WTC11 (cell line): ENCODE data around the gene DLGAP3. TPM values are rescaled to one million over a fixed set of nuclear protein-coding genes. Genes with fewer than 3 reads are reported as not detected.
A peak's percentile ranks its signal among the peaks of the same experiment; 100 is the strongest.

Experiments used
- ATAC-seq: fragments of 200-7000 bp; cut with Tn5 transposase; 2 replicates; pipeline ENCODE4 v1.10.0; 2021; ENCODE audit warnings: mild to moderate bottlenecking, moderate library complexity
- CTCF ChIA-PET: fragments of 300-600 bp; sonication (Branson Sonifier 250); formaldehyde crosslinking; loops from one replicate; lab custom pipeline; 2021; ENCODE audit warnings: antibody characterized with exemption; lab: Charles Lee
- POLR2A ChIA-PET: fragments of 350-600 bp; sonication (Branson Sonifier 250); formaldehyde crosslinking; loops from one replicate; lab custom pipeline; 2021; ENCODE audit warnings: antibody characterized with exemption; lab: Charles Lee
- DNase-seq: peaks from one replicate; pipeline ENCODE4 v3.0.0; 2021; ENCODE audit warnings: low spot score
- H3K27ac Mint-ChIP-seq: 2 replicates; pipeline ENCODE4 v1.8.0; 2021; ENCODE audit warnings: mixed read lengths
- H3K27me3 Mint-ChIP-seq: 2 replicates; pipeline ENCODE4 v1.8.0; 2021; ENCODE audit warnings: low read depth, mild to moderate bottlenecking, moderate library complexity, mixed read lengths
- H3K36me3 Mint-ChIP-seq: 2 replicates; pipeline ENCODE4 v1.8.0; 2021; ENCODE audit warnings: mixed read lengths
- H3K4me1 Mint-ChIP-seq: 2 replicates; pipeline ENCODE4 v1.8.0; 2022; ENCODE audit warnings: mixed read lengths
- H3K4me3 Mint-ChIP-seq: 2 replicates; pipeline ENCODE4 v1.8.0; 2021; ENCODE audit warnings: mild to moderate bottlenecking, moderate library complexity, mixed read lengths
- H3K9me3 Mint-ChIP-seq: 2 replicates; pipeline ENCODE4 v1.8.0; 2021; ENCODE audit warnings: mixed read lengths
- CBFB ChIP-seq: sonication (generic); formaldehyde crosslinking; IDR thresholded peaks from 2 replicates; pipeline ENCODE4 v1.8.1; 2022; ENCODE audit warnings: mild to moderate bottlenecking, low read depth, missing genetic modification reagents
- EMX1 ChIP-seq: fragments of 250-450 bp; sonication (Bioruptor Pico); IDR thresholded peaks from 2 replicates; pipeline ENCODE4 v1.8.0; 2021; ENCODE audit warnings: mild to moderate bottlenecking
- ESRRA ChIP-seq: sonication (generic); formaldehyde crosslinking; IDR thresholded peaks from 2 replicates; pipeline ENCODE4 v1.8.1; 2022; ENCODE audit warnings: mild to moderate bottlenecking, missing genetic modification reagents, borderline replicate concordance
- FOXJ3 ChIP-seq: sonication (generic); formaldehyde crosslinking; IDR thresholded peaks from 2 replicates; pipeline ENCODE4 v1.9.0; 2021; ENCODE audit warnings: missing genetic modification reagents, mild to moderate bottlenecking, borderline replicate concordance
- GRHL2 ChIP-seq: fragments of 250-450 bp; sonication (Bioruptor Pico); IDR thresholded peaks from 2 replicates; pipeline ENCODE4 v1.8.0; 2022; ENCODE audit warnings: mild to moderate bottlenecking, moderate library complexity; ENCODE audit not compliant: insufficient replicate concordance, severe bottlenecking
- IRF2 ChIP-seq: sonication (generic); formaldehyde crosslinking; IDR thresholded peaks from 2 replicates; pipeline ENCODE4 v1.8.0; 2022; ENCODE audit warnings: low read depth, missing genetic modification reagents, borderline replicate concordance
- KAT7 ChIP-seq: sonication (generic); formaldehyde crosslinking; IDR thresholded peaks from 2 replicates; pipeline ENCODE4 v1.8.1; 2023; ENCODE audit warnings: missing genetic modification reagents, mild to moderate bottlenecking, borderline replicate concordance
- NR1H2 ChIP-seq: sonication (generic); formaldehyde crosslinking; IDR thresholded peaks from 2 replicates; pipeline ENCODE4 v1.9.0; 2021; ENCODE audit warnings: mild to moderate bottlenecking, moderate library complexity, missing genetic modification reagents
- NR2C2 ChIP-seq: sonication (generic); formaldehyde crosslinking; IDR thresholded peaks from 2 replicates; pipeline ENCODE4 v1.8.0; 2022; ENCODE audit warnings: mild to moderate bottlenecking, missing genetic modification reagents
- NR3C1 ChIP-seq: sonication (generic); formaldehyde crosslinking; conservative IDR thresholded peaks from 2 replicates; pipeline ENCODE4 v1.8.1; 2023; ENCODE audit warnings: low read depth, mild to moderate bottlenecking, missing genetic modification reagents
- RELA ChIP-seq: sonication (generic); formaldehyde crosslinking; IDR thresholded peaks from 2 replicates; pipeline ENCODE4 v1.8.1; 2022; ENCODE audit warnings: missing genetic modification reagents, mild to moderate bottlenecking, borderline replicate concordance
- RORB ChIP-seq: fragments of 250-450 bp; sonication (Bioruptor Pico); IDR thresholded peaks from 2 replicates; pipeline ENCODE4 v1.9.0; 2021; ENCODE audit warnings: mild to moderate bottlenecking
- SMAD4 ChIP-seq: sonication (generic); formaldehyde crosslinking; IDR thresholded peaks from 2 replicates; pipeline ENCODE4 v1.8.0; 2022; ENCODE audit warnings: mild to moderate bottlenecking, missing genetic modification reagents
- TEAD4 ChIP-seq: sonication (generic); formaldehyde crosslinking; IDR thresholded peaks from 2 replicates; pipeline ENCODE4 v1.8.0; 2022; ENCODE audit warnings: mild to moderate bottlenecking, missing genetic modification reagents
- ZBTB21 ChIP-seq: sonication (generic); formaldehyde crosslinking; IDR thresholded peaks from 2 replicates; pipeline ENCODE4 v1.8.1; 2023; ENCODE audit warnings: mild to moderate bottlenecking, missing genetic modification reagents, borderline replicate concordance
- ZNF121 ChIP-seq: sonication (generic); formaldehyde crosslinking; IDR thresholded peaks from 2 replicates; pipeline ENCODE4 v1.8.0; 2023; ENCODE audit warnings: missing genetic modification reagents
- ZNF219 ChIP-seq: sonication (generic); formaldehyde crosslinking; IDR thresholded peaks from 2 replicates; pipeline ENCODE4 v1.8.0; 2023; ENCODE audit warnings: missing genetic modification reagents, mild to moderate bottlenecking, borderline replicate concordance
- ZNF317 ChIP-seq: sonication (generic); formaldehyde crosslinking; IDR thresholded peaks from 2 replicates; pipeline ENCODE4 v1.8.1; 2023; ENCODE audit warnings: low read depth, mild to moderate bottlenecking, moderate library complexity, missing genetic modification reagents, borderline replicate concordance
- ZNF416 ChIP-seq: fragments of 250-450 bp; sonication (Bioruptor Pico); IDR thresholded peaks from 2 replicates; pipeline ENCODE4 v1.9.0; 2021; ENCODE audit warnings: mild to moderate bottlenecking, inconsistent platforms
- total RNA-seq: library from RNA; stranded (reverse); gene quantifications from 3 replicates; pipeline ENCODE4 v1.2.3, GENCODE V29; 2021
- TF ChIP-seq, protein P1 (sequence below): sonication (generic); formaldehyde crosslinking; conservative IDR thresholded peaks from 2 replicates; pipeline ENCODE4 v1.8.1; 2022; ENCODE audit warnings: mild to moderate bottlenecking, missing genetic modification reagents
- TF ChIP-seq, protein P2 (sequence below): sonication (generic); formaldehyde crosslinking; IDR thresholded peaks from 2 replicates; pipeline ENCODE4 v1.8.0; 2022; ENCODE audit warnings: mild to moderate bottlenecking, missing genetic modification reagents
- TF ChIP-seq, protein P3 (sequence below): sonication (generic); formaldehyde crosslinking; IDR thresholded peaks from 2 replicates; pipeline ENCODE4 v1.8.1; 2023; ENCODE audit warnings: mild to moderate bottlenecking, missing genetic modification reagents, moderate library complexity
- TF ChIP-seq, protein P4 (sequence below): sonication (generic); formaldehyde crosslinking; IDR thresholded peaks from 2 replicates; pipeline ENCODE4 v1.8.0; 2022; ENCODE audit warnings: mild to moderate bottlenecking, missing genetic modification reagents
- TF ChIP-seq, protein P5 (sequence below): sonication (generic); formaldehyde crosslinking; conservative IDR thresholded peaks from 2 replicates; pipeline ENCODE4 v1.8.1; 2023; ENCODE audit warnings: mild to moderate bottlenecking, low read depth, missing genetic modification reagents, moderate library complexity

DLGAP3 gene
- total RNA-seq, 1 experiment from 2014 or later: 11.3 TPM

DNA sequence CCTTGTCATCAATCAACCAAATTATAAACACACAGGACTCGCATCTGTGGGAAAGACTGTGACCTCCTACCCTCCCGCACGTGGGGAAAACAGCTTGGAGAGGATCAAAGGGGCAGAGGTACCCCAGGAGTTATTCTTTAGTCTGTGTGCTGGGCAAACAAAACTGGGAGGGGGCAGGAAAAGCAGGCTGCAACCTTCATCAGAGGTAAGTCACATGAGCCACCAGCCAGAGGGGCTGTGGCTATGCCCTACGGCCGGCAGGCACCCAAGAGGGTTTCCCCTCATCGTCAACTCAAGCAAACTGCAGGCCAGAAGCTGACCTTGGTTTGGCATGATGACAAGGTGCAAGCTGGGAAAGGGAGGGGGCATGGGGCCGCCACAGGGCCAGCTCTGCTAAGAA lies 82.4 kb downstream of the DLGAP3 start (continued):
- no peak for TF ChIP-seq ESRRA (CRISPR knock-in tag)
- TF ChIP-seq ZNF121 (CRISPR knock-in tag): no peak
- no peak for TF ChIP-seq RELA (CRISPR knock-in tag)
- no peak for TF ChIP-seq GRHL2
- no peak for TF ChIP-seq CBFB (CRISPR knock-in tag)

DNA sequence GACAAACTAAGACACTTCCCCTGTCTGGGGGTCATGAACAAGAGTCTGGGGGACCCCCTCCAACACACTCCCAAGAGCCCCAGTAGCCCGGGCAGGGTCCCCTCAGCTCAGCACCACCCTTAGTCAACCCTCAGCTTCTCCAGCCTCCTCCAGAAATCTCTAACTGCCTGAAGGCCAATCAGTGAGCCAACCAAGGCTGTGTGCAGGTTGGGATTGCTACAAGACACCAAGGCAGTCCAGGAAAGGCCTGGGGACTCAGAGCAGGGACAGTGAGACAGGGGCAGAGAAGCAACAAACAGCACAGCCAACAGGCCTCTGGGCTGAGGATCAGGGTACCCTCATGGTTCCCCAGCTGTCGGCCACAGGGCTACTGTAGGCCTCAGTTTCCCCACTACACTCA lies 83.2 kb downstream of the DLGAP3 start:
- CTCF ChIA-PET: interaction anchor here (1.0 kb wide), 1 partner anchor 13 kb away, joined by 3 read pairs; the partner anchor contains the start of gene SMIM12
- H3K9me3 Mint-ChIP-seq: no peaks in the 10 kb centered on the region
- no peak overlapping the region for H3K4me3 Mint-ChIP-seq
- DNase-seq (no peak), ATAC-seq (no peak)
- no peak overlapping the region for H3K27ac Mint-ChIP-seq
- peaks cover 51% of the 10 kb centered on the region for H3K4me1 Mint-ChIP-seq
- POLR2A ChIA-PET: no interaction called here
- no peaks in the 10 kb centered on the region for H3K27me3 Mint-ChIP-seq
- TF ChIP-seq ESRRA (CRISPR knock-in tag) (no peak), SMAD4 (CRISPR knock-in tag) (no peak), RORB (CRISPR knock-in tag) (no peak), ZNF317 (no peak), NR3C1 (CRISPR knock-in tag) (no peak), ZBTB21 (CRISPR knock-in tag) (no peak), IRF2 (CRISPR knock-in tag) (no peak)
- TF ChIP-seq, all 79 proteins: peak for 0
- peaks cover 10% of the 10 kb centered on the region for H3K36me3 Mint-ChIP-seq

DNA sequence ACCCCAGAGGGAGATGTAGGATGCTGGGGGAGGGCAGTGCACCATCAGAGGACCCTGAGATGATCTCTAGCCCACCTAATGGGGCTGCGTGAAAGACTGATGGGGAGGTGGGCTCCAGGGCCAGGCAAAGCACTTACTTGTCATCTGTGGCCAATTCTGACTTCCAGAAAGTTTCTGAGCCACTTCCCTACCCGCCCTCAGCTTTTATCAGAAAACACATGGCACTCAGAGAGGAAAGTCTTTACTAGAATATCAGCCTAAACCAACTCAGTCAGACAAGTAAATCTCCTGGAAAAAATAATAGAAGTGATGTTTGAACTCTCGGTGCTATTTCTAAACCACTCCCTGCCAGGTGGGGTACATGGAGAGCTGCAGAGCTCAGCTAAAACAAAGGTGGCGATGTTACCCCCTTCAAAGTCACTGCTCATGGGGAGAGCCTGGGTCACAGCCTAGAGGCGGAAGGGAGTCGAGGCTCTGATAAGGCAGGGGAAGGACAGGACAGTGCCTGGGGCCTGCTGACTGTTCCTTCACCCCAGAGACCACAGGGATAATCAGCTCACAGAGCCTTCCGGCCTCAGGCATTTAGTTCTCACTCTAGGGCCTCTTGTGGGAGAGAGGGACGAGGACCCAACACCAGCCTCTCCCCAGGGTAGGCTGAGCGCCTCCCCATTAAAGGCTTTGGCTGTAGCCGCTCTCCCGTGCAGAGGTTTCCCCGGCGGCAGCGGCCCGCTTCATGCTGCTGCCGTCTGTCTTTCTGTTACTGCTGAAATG lies 84.1 kb downstream of the DLGAP3 start:
- ChIA-PET CTCF (interaction anchor here (0.8 to 3.9 kb wide), 5 partner anchors 7 to 63 kb away, joined by 3 to 45 read pairs (median 11); partner anchors contain the start of gene SMIM12), POLR2A (no interaction called here)
- Mint-ChIP-seq H3K4me1 (peaks cover 45% of the 10 kb centered on the region), H3K27ac (no peak overlapping the region), H3K9me3 (no peaks in the 10 kb centered on the region), H3K27me3 (no peaks in the 10 kb centered on the region), H3K4me3 (no peak overlapping the region), H3K36me3 (peaks cover 10% of the 10 kb centered on the region)
- TF ChIP-seq, protein P1, sequence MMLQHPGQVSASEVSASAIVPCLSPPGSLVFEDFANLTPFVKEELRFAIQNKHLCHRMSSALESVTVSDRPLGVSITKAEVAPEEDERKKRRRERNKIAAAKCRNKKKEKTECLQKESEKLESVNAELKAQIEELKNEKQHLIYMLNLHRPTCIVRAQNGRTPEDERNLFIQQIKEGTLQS (CRISPR knock-in tag): no peak
- TF ChIP-seq ZNF219 (CRISPR knock-in tag) (no peak), ZNF317 (no peak), NR1H2 (no peak), ZNF416 (CRISPR knock-in tag) (no peak), EMX1 (CRISPR knock-in tag) (no peak), SMAD4 (CRISPR knock-in tag) (no peak)
- TF ChIP-seq, protein P2, sequence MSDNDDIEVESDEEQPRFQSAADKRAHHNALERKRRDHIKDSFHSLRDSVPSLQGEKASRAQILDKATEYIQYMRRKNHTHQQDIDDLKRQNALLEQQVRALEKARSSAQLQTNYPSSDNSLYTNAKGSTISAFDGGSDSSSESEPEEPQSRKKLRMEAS (CRISPR knock-in tag): no peak
- DNase-seq: no peak
- ATAC-seq: peak; percentile 62

DNA sequence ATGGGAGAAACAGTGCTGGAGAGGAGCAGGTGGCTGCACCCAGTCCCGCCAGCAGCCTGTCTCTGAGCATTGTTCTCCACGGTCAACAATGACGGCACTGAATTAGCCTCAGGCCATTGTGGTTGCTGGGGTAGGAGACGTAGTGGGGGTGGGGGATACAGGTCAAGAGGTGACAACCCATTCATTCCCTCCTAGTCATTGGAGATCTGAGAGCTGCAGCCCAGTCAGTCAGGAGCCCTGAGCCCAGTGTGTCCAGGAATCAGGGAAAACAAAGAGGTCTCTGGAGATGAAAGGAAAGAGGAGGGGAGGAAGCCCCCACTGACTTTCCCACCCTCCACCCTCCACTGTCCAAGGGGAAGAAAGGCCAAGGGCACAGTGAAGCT lies 85.2 kb downstream of the DLGAP3 start:
- Mint-ChIP-seq H3K4me1 (peaks cover 38% of the 10 kb centered on the region), H3K27me3 (no peaks in the 10 kb centered on the region), H3K4me3 (no peak overlapping the region), H3K36me3 (peaks cover 6% of the 10 kb centered on the region), H3K9me3 (no peaks in the 10 kb centered on the region), H3K27ac (no peak overlapping the region; the same call in 1 of the 2 replicates)
- peak; percentile 28 for DNase-seq
- POLR2A ChIA-PET: no interaction called here
- CTCF ChIA-PET: interaction anchor here (0.8 to 3.9 kb wide), 7 partner anchors 8 to 62 kb away, joined by 3 to 45 read pairs (median 7); partner anchors contain the start of gene SMIM12
- ATAC-seq: peak; percentile 50
- TF ChIP-seq, protein P3, sequence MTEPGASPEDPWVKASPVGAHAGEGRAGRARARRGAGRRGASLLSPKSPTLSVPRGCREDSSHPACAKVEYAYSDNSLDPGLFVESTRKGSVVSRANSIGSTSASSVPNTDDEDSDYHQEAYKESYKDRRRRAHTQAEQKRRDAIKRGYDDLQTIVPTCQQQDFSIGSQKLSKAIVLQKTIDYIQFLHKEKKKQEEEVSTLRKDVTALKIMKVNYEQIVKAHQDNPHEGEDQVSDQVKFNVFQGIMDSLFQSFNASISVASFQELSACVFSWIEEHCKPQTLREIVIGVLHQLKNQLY (CRISPR knock-in tag): no peak
- no peak for TF ChIP-seq ZNF317
- TF ChIP-seq, protein P4, sequence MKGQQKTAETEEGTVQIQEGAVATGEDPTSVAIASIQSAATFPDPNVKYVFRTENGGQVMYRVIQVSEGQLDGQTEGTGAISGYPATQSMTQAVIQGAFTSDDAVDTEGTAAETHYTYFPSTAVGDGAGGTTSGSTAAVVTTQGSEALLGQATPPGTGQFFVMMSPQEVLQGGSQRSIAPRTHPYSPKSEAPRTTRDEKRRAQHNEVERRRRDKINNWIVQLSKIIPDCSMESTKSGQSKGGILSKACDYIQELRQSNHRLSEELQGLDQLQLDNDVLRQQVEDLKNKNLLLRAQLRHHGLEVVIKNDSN: no peak
- TF ChIP-seq FOXJ3 (CRISPR knock-in tag): no peak
- TF ChIP-seq NR2C2 (CRISPR knock-in tag): no peak
- TF ChIP-seq KAT7 (CRISPR knock-in tag): no peak
- TF ChIP-seq, protein P5, sequence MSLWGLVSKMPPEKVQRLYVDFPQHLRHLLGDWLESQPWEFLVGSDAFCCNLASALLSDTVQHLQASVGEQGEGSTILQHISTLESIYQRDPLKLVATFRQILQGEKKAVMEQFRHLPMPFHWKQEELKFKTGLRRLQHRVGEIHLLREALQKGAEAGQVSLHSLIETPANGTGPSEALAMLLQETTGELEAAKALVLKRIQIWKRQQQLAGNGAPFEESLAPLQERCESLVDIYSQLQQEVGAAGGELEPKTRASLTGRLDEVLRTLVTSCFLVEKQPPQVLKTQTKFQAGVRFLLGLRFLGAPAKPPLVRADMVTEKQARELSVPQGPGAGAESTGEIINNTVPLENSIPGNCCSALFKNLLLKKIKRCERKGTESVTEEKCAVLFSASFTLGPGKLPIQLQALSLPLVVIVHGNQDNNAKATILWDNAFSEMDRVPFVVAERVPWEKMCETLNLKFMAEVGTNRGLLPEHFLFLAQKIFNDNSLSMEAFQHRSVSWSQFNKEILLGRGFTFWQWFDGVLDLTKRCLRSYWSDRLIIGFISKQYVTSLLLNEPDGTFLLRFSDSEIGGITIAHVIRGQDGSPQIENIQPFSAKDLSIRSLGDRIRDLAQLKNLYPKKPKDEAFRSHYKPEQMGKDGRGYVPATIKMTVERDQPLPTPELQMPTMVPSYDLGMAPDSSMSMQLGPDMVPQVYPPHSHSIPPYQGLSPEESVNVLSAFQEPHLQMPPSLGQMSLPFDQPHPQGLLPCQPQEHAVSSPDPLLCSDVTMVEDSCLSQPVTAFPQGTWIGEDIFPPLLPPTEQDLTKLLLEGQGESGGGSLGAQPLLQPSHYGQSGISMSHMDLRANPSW: no peak
- TF ChIP-seq TEAD4 (CRISPR knock-in tag): no peak
